Stimulated activated CD8-positive, alpha-beta memory T cell treated with anti-CD3 and anti-CD28 coated beads, Interleukin-2, amount 100 ng/mL, for 48 hours (primary cell): ENCODE measurements around the gene PSME3IP1.

Experiments used
- DNase-seq, 2 donors: peaks; one replicate each; pipeline ENCODE4 v3.0.0-alpha.2; 2020; ENCODE audit warnings: low read depth in 2 of 2

Gene PSME3IP1

DNA sequence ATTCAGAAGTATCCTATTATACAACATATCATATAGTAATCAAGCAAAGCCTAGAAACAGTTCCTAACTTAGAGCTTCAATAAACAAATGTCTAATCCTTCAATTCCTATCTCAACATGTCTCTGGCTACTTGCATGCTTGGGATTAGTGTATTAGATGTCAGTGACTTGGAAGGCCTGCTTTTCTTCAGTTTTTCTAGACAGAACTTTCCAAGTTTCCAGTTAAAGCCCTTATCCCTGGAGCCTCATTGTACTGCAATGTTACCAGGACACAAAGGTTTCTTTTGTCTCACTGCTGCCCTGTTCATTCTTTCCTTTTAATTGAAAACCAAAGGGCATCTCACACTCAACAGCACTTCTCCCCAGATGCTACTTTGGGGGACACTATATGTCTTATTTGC, 16.5 kb downstream of the PSME3IP1 start:
- DNase-seq: no peak

DNA sequence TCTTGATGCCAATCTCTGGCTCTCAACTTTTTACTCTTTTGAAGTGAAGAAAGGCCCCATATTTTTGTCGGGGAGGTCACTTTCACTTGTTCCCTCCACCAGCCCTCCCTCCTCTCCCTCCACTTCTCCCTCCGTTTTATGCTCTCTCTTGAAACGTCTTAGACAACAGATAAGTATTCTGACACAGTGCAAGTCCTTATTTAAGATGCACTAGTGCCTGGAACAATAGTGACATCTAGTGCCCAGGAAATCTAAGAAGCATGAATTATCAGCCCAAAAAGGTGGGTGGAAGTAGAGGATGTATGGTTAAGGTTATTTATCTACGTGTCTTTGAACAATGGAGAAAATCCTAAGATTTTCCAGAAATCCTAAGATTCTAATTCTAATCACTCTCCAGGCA, 17.9 kb downstream of the PSME3IP1 start:
- no peak for DNase-seq

DNA sequence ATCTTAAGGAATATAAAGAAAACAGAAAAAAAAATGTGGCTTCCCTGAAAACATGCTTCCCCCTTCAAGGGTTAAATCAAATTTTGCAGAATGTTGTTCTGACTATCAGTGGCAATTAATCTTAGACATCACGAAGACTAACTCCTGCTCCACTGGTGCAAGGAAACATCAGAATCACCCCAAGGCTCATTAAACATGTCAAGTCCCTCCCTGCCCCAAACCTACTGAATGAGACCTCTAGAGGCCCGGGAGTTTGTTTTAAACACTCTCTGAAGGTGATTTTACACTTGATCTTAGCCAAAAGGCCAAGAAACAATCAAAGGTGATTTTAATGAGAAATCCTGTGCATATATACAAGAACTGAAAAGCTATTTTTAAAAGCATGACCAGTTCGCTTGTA, 18.3 kb downstream of the PSME3IP1 start:
- DNase-seq: no peak

DNA sequence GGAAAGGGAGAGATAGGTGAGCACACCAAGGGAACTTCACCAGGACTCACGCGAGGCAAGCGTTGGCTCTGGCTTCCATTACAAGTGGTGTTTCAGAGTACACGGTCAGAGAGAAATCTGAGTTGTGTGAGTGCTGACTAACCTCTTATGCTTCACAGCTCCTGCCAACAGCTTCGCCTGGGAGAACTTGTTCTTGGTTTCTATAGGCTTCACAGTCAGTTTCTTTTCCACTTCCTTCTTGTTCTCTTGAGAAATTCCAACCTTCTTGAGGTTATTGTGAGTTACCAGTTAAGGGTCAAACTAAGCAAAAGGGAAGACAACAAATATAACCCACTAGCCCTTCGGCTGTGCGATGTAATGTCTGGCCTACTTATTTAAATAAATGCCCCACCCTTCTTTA, 18.9 kb downstream of the PSME3IP1 start:
- no peak for DNase-seq

DNA sequence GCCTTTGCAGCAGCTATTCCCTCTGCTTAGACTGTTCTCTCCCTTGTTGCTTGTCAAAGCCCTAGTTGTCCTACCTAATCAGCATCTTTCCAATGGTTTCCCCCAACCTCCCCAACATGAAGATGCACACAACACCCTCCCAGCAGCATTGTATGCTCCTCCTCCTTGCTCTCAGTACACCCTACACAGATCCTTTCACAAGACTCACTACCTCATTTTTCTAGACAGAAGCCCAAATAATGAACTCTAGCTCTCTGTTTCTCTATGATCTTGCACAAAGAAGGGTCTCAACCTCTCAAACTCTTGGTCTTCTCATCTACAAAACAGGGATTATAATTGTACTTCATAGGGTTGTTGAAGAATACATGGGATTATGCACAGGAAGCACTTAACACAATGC, 19.4 kb downstream of the PSME3IP1 start:
- DNase-seq: no peak

DNA sequence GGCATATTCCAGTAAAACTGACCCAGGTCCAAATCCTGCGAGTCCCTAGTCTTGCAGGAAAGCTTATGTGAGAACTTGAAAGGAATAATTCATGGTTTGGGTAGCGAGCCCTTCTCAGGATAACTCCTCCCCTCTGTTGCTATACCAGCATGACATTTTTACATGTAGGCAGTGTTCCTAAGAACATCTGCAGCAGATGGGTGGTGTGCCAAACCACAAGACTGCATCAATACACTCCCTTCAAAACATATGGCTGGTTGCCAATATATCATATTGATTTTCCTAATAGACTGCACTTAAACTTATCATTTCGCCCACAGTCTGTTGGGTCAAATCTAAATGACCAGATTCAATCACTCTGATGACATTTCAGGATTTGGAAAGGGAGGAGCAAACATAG, 19.9 kb downstream of the PSME3IP1 start:
- no peak for DNase-seq

DNA sequence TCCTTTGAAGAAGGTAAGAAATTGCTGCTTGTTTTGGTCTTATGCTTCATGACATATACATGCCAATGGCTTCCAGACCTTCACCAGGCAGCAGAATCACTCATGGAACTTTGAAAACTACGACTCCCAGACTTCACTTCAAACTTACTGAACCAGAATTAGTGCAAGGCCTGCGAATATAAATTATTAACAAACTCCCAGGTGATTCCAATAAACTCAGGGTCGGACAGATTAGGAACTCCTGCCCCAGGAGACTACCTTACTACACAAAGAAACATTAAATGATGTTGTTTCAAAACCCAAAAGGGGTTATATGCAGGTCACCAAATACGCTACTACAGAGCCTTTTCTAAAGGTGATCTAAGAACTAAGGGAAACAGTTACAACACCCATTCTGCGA, 20.4 kb downstream of the PSME3IP1 start:
- no peak for DNase-seq

DNA sequence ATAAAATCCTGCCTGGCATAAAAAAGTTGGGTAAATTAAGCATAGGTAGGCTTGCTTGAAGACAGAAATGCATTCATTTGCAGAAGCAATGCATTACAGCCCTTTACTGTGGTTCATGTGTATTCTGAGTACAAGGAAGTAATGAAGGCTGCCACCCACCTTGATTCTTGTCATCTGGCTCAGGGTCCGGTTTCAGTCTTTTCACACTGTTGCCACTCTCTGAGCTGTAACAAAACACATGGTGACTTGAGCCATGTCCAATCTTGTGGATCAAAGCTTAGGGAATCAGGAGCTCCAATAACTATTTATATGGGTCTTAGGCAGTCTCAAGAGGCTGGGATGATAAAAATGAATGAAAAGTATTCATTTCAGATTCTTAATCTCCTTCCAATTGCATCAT, 22.0 kb downstream of the PSME3IP1 start:
- no peak for DNase-seq

DNA sequence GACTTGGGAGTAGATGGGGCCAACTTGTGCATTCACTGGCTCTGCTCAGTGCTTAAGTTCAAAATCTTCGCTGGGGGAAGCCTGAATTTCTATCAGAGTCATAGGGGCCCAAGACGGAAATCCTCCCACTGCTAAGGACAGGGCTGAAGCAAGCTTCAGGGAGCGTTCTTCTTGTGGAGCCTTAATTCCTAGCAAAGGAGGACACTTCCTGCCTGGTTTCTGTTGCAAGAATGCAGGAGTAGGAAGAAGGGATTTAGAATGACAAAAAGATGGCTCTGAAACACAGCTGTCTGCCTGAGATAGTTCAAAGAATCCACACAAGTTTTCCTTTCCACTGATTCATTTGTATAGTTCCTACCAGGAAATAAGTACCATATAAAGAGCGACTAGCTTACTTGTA, 26.4 kb downstream of the PSME3IP1 start:
- DNase-seq: no peak

DNA sequence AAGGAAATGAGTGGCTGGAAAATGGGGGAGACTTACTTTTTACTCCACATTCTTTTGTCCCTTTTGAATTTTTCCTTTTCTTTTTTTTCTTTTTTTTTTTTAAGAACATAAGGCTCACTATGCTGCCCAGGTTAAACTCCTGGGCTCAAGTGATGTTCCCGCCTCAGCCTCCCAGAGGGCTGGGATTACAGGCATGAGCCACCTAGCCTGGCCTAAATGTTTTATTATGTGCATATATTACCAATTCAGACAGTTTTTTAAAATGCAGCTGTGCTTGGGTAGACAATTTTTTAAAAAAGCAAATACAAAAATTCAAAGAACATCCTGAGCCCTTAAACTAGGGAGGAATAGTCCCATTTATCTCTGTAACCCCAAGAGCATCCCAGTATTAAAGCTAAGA, 28.3 kb downstream of the PSME3IP1 start:
- DNase-seq: no peak

DNA sequence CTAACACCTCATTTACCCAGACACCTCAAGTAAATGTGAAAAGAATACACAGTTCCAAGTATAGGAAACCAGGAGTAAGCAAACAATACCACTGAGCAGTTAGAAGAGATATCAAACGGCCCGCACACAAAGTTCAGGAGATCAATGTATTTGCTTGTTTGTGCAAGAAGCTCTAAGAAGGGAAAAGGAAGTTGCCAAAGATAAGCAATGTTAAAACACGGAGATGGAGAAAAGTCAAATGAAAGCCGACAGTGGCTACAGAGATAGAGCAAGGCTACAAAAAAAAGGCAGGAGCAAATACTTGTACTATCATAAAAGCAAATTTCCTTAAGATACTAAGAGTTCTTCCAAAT, 29.5 kb downstream of the PSME3IP1 start:
- no peak for DNase-seq

DNA sequence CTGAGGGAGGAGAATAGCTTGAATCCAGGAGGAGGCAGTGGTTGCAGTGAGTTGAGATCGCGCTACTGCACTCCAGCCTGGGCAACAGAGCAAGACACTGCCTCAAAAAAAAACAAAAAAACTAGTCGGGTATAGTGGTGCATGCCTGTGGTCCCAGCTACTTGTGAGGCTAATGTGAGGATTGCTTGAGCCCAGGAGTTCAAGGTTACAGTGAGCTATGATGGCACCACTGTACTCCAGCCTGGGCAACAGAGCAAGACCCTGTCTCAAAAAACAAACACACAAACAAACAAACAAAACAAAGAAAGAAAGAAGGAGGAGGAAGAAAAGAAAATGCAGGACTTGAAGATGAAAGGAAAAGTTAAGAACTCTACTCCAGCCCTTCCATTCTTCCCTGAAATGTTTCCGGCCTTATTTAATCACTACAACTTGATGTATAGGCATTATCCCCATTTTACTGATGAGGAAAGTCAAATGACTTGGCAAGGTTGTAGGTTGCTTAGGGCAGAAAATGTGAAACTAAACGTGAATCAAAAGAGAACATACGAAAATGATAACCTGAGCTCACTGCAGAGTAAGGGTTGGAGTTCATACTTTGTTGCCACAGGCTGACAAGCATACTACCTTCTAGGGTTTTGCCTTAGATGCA, 30.0 kb downstream of the PSME3IP1 start:
- no peak for DNase-seq

DNA sequence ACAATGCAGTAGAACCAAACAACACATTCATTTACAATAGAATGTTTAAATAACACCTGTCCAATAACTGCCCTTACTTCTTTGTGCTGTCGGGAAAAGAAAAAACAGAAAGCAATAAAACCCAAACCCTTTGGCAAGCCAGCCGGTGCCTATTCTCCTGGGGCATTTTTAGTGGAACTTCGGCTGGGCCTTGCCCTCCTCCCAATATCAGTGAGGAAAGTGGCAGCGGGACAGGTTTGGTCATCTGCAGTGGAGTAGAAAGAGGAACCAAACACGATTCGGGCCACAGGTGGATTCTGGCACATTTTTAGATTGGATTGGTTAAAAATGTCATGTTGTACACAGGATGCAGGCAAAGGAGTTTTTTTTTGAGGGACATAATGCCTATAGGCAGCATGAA, 32.0 kb downstream of the PSME3IP1 start:
- no peak for DNase-seq

DNA sequence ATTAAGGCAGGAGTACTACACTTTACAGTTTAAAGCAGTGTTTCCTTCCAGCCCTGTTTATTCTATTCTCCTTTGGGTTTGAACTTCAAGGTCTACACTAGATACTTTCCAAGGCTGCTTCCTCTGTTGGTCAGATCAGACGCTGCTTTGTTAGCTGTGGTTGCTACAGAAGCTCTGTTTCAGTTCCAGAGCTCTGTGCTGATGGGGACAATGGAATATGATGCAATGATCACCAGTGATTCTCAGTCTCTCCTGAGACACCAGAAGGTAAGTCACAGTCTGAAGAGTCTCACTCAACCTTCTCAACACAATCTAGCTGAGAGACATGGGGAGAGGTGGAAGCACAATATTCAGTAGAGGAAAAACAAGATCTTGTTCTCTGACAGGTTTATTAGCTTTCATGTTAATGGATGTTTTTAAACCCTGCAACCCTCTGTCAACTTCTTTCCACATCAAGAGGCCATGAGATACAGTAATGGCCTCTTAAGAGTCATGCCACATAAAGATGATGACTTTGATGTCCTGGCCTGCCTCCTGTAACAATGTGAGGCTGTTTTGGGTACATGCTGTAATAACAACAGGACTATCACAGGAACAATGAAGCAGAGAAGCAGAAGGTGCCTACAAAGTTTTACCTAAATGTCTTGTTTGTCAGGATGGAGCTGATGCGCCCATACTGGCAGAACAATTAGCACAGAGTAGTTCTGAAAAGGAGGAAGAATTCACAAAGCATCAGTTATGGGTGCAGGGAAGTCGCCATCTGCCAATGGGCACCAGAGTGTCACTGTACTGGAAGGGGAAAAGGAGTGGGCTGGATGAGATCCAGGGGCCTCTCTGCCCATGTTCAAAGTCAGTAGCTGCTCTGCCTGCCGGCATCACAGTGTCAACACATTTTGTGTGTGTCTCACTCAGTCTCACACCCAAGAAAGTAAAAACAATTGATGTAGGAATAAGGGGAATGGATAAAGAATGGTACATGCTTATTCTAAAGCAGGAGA, 33.4 kb downstream of the PSME3IP1 start:
- no peak for DNase-seq

DNA sequence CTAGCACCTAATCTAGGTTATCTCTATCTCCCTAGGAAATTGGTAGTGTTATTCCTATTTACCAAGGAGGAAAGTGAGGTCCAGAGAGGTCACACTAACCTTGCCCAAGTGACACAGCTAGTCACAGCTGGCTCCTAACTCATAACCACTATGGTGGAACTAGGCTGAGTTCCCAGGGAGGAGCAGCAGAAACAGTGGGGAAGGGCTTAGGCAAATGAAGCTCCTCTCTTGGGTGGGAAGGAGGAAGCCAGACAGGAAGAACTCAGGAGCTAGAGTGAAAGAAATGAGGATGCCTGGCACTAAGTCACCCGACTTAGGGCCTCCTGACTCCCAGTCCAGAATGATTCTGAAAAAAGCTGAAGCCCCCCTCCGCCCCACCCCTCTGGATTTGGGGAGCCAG, 34.5 kb downstream of the PSME3IP1 start:
- no peak for DNase-seq

DNA sequence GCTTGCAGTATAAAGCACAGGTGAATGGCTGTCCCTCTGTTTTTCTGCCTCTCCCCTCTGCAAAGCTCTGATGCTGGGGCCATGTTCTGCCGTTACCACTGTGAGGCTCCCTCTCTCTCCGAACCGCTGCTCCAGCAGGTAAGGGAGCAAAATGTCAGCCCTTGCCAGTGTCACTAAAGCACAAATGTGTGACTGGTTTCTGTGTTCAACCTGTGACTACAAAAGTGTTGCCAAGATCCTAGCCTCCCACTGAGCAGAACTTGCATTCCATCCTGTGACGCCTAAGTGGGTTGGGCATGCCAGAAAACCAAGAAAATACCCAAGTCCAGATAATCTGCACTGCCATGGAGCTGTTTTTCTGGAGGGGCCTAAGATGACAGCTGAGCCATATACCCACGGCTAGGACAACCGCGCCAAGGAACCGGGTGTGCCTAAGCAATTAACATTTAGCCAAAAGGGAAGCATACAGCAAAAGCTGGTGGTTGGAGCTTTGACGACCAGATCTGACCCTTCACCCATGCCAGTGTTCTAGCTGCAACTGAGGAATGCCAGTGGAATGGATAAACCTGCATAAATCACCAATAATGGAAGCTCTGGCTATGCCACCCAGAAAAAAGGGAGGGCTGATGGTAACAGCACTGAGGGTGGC, 35.0 kb downstream of the PSME3IP1 start:
- DNase-seq: no peak

DNA sequence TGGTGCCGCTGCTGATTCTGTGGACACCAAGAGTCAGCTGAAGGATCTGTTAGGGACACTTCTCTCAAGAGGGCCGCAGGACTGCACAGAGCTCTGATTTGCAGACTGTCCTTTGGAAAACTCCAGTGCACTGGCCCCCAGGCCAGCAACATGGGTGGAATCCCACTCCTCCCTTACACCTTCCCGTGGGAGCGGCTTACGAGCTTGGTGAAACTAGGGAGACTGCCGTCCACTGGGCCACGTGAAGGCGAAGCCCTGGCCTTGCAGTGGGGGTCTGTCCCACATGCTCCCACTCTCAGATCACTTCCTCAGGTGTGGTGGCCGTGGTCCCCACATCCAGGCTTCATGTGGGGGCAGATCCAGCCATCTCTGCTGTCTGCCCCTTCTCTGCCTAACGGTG, 36.4 kb downstream of the PSME3IP1 start:
- DNase-seq: no peak

DNA sequence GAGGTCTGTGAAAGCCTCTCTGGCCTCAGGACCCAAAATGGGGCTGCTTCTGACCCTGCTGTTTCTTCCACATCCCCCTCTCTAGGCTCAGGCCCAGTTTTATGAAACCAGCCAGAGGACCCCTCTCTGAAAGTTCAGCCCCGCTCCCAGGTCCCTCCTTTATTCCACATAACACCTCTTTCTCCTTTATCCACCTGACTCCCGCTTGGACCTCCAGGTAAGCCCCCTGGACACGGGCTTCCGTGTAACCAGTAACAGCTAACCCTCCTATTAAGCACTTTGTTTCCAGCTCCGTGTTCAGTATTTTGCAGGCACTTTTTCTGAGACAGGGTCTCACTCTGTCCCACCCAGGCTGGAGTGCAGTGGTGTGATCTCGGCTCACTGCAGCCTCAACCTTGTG, 37.4 kb downstream of the PSME3IP1 start:
- DNase-seq: no peak

DNA sequence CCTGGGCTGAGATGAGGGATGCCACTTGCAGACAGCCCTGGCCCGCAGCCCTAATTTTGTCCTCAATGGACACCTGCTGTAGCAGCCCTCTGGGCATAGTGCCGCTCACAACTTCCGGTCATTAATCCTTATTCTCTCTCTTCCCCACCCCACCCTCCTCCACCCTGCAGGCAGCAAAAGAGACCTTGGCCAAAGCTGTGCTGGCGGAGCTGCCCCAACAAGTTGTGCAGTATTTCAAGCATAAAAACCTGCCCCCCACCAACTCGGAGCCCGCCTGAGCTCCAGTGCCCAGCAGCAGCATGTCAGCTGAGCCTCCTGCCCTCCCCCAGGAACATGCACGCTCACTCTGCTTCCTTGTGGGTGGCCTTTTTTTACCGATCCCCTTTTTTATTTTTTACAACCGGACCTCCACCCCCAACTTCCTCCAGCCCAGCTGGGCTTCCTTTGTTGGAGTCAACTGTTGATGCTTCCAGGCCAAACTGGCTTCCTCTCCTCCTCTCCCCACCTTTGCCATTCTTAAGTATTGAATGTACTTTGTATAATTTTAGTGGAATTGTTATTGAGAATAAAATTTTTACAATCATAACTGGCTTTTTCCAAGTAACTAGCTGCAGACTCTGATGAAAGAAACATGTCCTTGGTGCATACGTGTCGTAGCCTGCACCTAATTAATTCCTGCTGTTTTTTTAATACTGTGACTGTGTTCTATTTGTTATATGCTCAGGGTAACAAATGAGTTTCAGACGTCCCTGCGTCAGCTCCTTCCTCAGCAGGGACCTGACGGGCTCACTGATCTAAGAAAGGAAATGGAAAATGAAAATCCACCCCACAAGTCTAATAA, 38.2 kb downstream of the PSME3IP1 start:
- no peak for DNase-seq

DNA sequence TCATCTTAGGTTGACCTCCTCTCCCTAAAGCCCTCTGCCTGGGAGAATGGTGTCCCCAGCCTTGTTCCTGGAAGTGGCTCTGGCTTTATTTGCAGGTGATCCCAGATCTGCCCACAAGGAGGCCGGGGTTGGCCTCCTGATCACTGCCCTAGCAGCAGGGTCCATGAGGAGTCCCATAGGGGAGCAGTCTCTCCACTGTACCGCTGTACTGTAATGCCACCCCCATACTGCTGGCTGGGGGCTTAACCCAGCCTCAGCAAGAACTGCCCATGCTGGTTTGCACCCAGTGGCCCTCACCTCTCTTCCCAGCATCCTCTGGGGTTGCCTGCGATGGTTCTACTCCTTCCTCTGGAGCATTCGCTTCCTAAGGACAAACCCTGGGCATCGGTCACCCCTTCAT, 39.1 kb downstream of the PSME3IP1 start:
- DNase-seq: no peak

DNA sequence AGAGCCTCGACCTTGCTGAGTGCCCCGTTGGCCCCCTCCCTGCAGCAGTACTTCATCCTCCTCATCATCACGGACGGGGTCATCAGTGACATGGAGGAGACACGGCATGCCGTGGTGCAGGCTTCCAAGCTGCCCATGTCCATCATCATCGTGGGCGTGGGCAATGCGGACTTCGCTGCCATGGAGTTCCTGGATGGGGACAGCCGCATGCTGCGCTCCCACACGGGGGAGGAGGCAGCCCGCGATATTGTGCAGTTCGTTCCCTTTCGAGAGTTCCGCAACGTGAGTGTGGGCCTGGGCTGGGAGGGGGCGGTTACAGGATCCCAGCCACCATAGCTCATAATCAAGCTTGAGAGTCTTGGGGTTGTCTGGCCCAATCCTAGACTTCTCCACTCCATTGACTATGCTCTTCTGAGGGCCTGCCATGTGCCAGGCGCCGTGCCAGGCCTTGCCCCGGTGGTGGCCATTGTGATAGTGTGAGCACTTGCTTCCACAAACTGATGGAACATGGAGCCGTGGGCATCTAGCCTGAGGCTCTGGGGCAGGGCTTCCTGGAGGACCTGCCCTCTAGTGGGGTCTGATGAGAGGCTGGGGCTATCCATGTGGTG, 39.7 kb downstream of the PSME3IP1 start:
- DNase-seq: no peak
